GM21423 (cell line): Measurements from ENCODE around the gene ZNF580.

Source experiments
- ATAC-seq: cut with Tn5 transposase; IDR thresholded peaks from one replicate; pipeline ENCODE4 v1.9.1; 2021; ENCODE audit warnings: mild to moderate bottlenecking, moderate library complexity; ENCODE audit not compliant: unreplicated experiment

Gene ZNF580

GRCh38 chr19:55622242-55622969 lies 18.4 kb upstream of the ZNF580 start:
- ATAC-seq: no peak

- ATAC-seq: no peak
These were observed 17.7 kb upstream of the ZNF580 start for GRCh38 chr19:55623130-55623529.

- no peak for ATAC-seq
These were observed 17.2 kb upstream of the ZNF580 start for GRCh38 chr19:55623561-55623960.

GRCh38 chr19:55624109-55625003 lies 16.4 kb upstream of the ZNF580 start, which contains the start of gene ZNF784:
Gene ZNF784, minus strand, starts transcription at chr19:55624566. Its CDS starts 5 bp downstream, at chr19:55624561.
- peak; percentile 65 for ATAC-seq

GRCh38 chr19:55625004-55625326 lies 15.8 kb upstream of the ZNF580 start:
- no peak for ATAC-seq

- no peak for ATAC-seq
These were observed 14.5 kb upstream of the ZNF580 start for GRCh38 chr19:55626350-55626749.

GRCh38 chr19:55632463-55632834 lies 8.4 kb upstream of the ZNF580 start:
- ATAC-seq: no peak

GRCh38 chr19:55633861-55634260 lies 6.9 kb upstream of the ZNF580 start:
- no peak for ATAC-seq

GRCh38 chr19:55635334-55635717 lies 5.5 kb upstream of the ZNF580 start:
- ATAC-seq: no peak

- no peak for ATAC-seq
These were observed 4.9 kb upstream of the ZNF580 start for GRCh38 chr19:55635856-55636440.

- no peak for ATAC-seq
These were observed 4.1 kb upstream of the ZNF580 start for GRCh38 chr19:55636723-55637122.

- ATAC-seq: no peak
These were observed 3.3 kb upstream of the ZNF580 start for GRCh38 chr19:55637534-55637933.

GRCh38 chr19:55638864-55639359 lies 1.9 kb upstream of the ZNF580 start:
- ATAC-seq: no peak

- ATAC-seq: no peak
These were observed 692 bp upstream of the ZNF580 start for GRCh38 chr19:55640043-55640576.

GRCh38 chr19:55641426-55642152 lies 787 bp downstream of the ZNF580 start:
- ATAC-seq: no peak

- no peak for ATAC-seq
These were observed 1.6 kb downstream of the ZNF580 start for GRCh38 chr19:55642153-55643002.

GRCh38 chr19:55643003-55643886 lies 2.4 kb downstream of the ZNF580 start, which contains the start of gene ZNF581:
Gene ZNF581, plus strand, starts transcription at chr19:55643649. Its CDS starts 923 bp downstream, at chr19:55644572.
- peak; percentile 34 for ATAC-seq

- ATAC-seq: no peak
These were observed 3.0 kb downstream of the ZNF580 start for GRCh38 chr19:55643887-55644176.
